IMR-90 (cell line): ENCODE results near the gene SOX30. TPM values are rescaled to one million over a fixed set of nuclear protein-coding genes. Genes with fewer than 3 reads are reported as not detected.

Experiments
- ATAC-seq: fragments of 200-7000 bp; cut with Tn5 transposase; 2 replicates; pipeline ENCODE4 v1.9.1; 2020; ENCODE audit warnings: low read depth, mild to moderate bottlenecking, moderate library complexity
- BruUV-seq: library from RNA; stranded (reverse); fragments of 400-500 nt; replicated peaks from 2 replicates; lab custom pipeline; 2021; lab: Mats Ljungman, UMichigan
- CTCF ChIA-PET: fragments of 300-600 bp; formaldehyde crosslinking; extraction: SDS; loops from one replicate; lab custom pipeline; 2021; ENCODE audit warnings: antibody characterized with exemption; lab: Yijun Ruan, JAX
- POLR2A ChIA-PET: fragments of 300-600 bp; sonication (Branson Sonifier 250); formaldehyde crosslinking; loops from one replicate; lab custom pipeline; 2022; ENCODE audit warnings: antibody characterized with exemption; ENCODE audit not compliant: unreplicated experiment; lab: Charles Lee
- DNase-seq: peaks from one replicate; pipeline ENCODE4 v3.0.0; 2013
- H2AFZ ChIP-seq: replicated peaks from 2 replicates; pipeline ENCODE3; 2013; ENCODE audit warnings: low read length, mild to moderate bottlenecking; ENCODE audit not compliant: poor library complexity
- H2AK5ac ChIP-seq: 2 replicates; pipeline ENCODE4 v1.6.1; 2013; ENCODE audit warnings: low read depth, low read length, inconsistent platforms
- H2AK9ac ChIP-seq: replicated peaks from 2 replicates; pipeline ENCODE3; 2013; ENCODE audit warnings: mild to moderate bottlenecking, low read depth, low read length, moderate library complexity; ENCODE audit not compliant: poor library complexity
- H2BK120ac ChIP-seq: 2 replicates; pipeline ENCODE4 v1.6.1; 2013; ENCODE audit warnings: low read depth, low read length, inconsistent platforms
- H2BK15ac ChIP-seq: 3 replicates; pipeline ENCODE4 v1.6.1; 2013; ENCODE audit warnings: low read depth, low read length, inconsistent platforms
- H2BK20ac ChIP-seq: 2 replicates; pipeline ENCODE4 v1.6.1; 2013; ENCODE audit warnings: low read depth, mild to moderate bottlenecking, inconsistent platforms, low read length, moderate library complexity
- H2BK5ac ChIP-seq: 2 replicates; pipeline ENCODE4 v1.6.1; 2013; ENCODE audit warnings: mild to moderate bottlenecking, low read depth, low read length, inconsistent platforms; ENCODE audit not compliant: poor library complexity, severe bottlenecking
- H3K14ac ChIP-seq: replicated peaks from 2 replicates; pipeline ENCODE4 v1.6.1; 2013; ENCODE audit warnings: low read depth, low read length, inconsistent platforms
- H3K18ac ChIP-seq: 2 replicates; pipeline ENCODE4 v1.6.1; 2013; ENCODE audit warnings: low read depth, low read length, control low read depth
- H3K23ac ChIP-seq: 2 replicates; pipeline ENCODE4 v1.6.1; 2013; ENCODE audit warnings: low read depth, low read length, inconsistent platforms
- H3K27ac ChIP-seq: 2 replicates; pipeline ENCODE4 v1.5.1; 2013; ENCODE audit warnings: mild to moderate bottlenecking, control low read depth, low read length; ENCODE audit not compliant: insufficient read depth
- H3K27me3 ChIP-seq: 2 replicates; pipeline ENCODE4 v1.6.1; 2013; ENCODE audit warnings: low read length; ENCODE audit not compliant: control insufficient read depth, insufficient read depth
- H3K36me3 ChIP-seq: 2 replicates; pipeline ENCODE4 v1.6.1; 2013; ENCODE audit warnings: low read length, mixed read lengths; ENCODE audit not compliant: control insufficient read depth, insufficient read depth
- H3K4ac ChIP-seq: 2 replicates; pipeline ENCODE4 v1.6.1; 2013; ENCODE audit warnings: low read depth, low read length, inconsistent platforms
- H3K4me1 ChIP-seq: 2 replicates; pipeline ENCODE4 v1.6.1; 2013; ENCODE audit warnings: low read length, mixed read lengths; ENCODE audit not compliant: control insufficient read depth, insufficient read depth
- H3K4me2 ChIP-seq: 2 replicates; pipeline ENCODE4 v1.6.1; 2013; ENCODE audit warnings: low read depth, mild to moderate bottlenecking, control low read depth, low read length, moderate library complexity
- H3K4me3 ChIP-seq: 2 replicates; pipeline ENCODE4 v1.5.1; 2013; ENCODE audit warnings: low read depth, mild to moderate bottlenecking, control low read depth, low read length, moderate library complexity; ENCODE audit not compliant: insufficient read depth
- H3K56ac ChIP-seq: 2 replicates; pipeline ENCODE4 v1.6.1; 2013; ENCODE audit warnings: low read length, inconsistent platforms; ENCODE audit not compliant: insufficient read depth; ENCODE audit errors: extremely low read depth
- H3K79me1 ChIP-seq, 2 experiments: 2 replicates each; pipeline ENCODE4 v1.6.1; 2013; ENCODE audit warnings: low read length in 2 of 2, inconsistent platforms in 1 of 2, low read depth in 1 of 2
- H3K9ac ChIP-seq: 2 replicates; pipeline ENCODE4 v1.6.1; 2013; ENCODE audit warnings: low read depth, low read length, control low read depth
- H3K9me1 ChIP-seq: 2 replicates; pipeline ENCODE4 v1.6.1; 2013; ENCODE audit warnings: low read length, inconsistent platforms; ENCODE audit not compliant: insufficient read depth
- H3K9me3 ChIP-seq: 2 replicates; pipeline ENCODE4 v1.6.1; 2013; ENCODE audit warnings: low read length; ENCODE audit not compliant: control insufficient read depth, insufficient read depth
- H4K20me1 ChIP-seq: 2 replicates; pipeline ENCODE4 v1.6.1; 2013; ENCODE audit warnings: low read length, inconsistent platforms; ENCODE audit not compliant: insufficient read depth
- H4K5ac ChIP-seq: 2 replicates; pipeline ENCODE4 v1.6.1; 2013; ENCODE audit warnings: mild to moderate bottlenecking, low read depth, low read length, control low read depth
- H4K8ac ChIP-seq, 2 experiments: 2 replicates each; pipeline ENCODE4 v1.6.1; 2013; ENCODE audit warnings: low read depth in 2 of 2, low read length in 2 of 2, control low read depth in 1 of 2, inconsistent platforms in 1 of 2
- H4K91ac ChIP-seq: 2 replicates; pipeline ENCODE4 v1.6.1; 2013; ENCODE audit warnings: low read depth, low read length, inconsistent platforms; ENCODE audit not compliant: insufficient read depth
- CEBPB ChIP-seq: IDR thresholded peaks from 2 replicates; pipeline ENCODE4 v1.6.1; 2012; ENCODE audit warnings: low read depth, low read length, improper control_type of control experiment
- CHD1 ChIP-seq: IDR thresholded peaks from 2 replicates; pipeline ENCODE4 v1.6.1; 2012; ENCODE audit warnings: low read depth, low read length, improper control_type of control experiment
- MAFK ChIP-seq: IDR thresholded peaks from 2 replicates; pipeline ENCODE4 v1.6.1; 2012; ENCODE audit warnings: low read depth, low read length, improper control_type of control experiment
- RFX5 ChIP-seq: IDR thresholded peaks from 2 replicates; pipeline ENCODE4 v1.8.0; 2012; ENCODE audit warnings: low read depth, mild to moderate bottlenecking, low read length, moderate library complexity
- WGBS, 2 experiments: methylation state at CpG; one replicate each; pipeline versions ENCODE4 v1.1.5 to v1.1.7; 2013; ENCODE audit warnings: missing lambda C conversion rate in 2 of 2; ENCODE audit not compliant: insufficient read length in 1 of 2; ENCODE audit errors: extremely low coverage in 2 of 2; 5-methylcytosine and 5-hydroxymethylcytosine counted together
- dilution Hi-C: fragments of 300-500 bp; cut with HindIII; formaldehyde crosslinking; loops from one replicate; pipeline ENCODE4 v1.14.3; 2018; ENCODE audit warnings: low sequenced_read_pairs; ENCODE audit not compliant: unreplicated experiment
- in situ Hi-C: fragments of 300-500 bp; cut with MboI; formaldehyde crosslinking; loops from 3 replicates; pipeline ENCODE4 v1.14.3; 2019; ENCODE audit warnings: low sequenced_read_pairs, inconsistent platforms, mixed read lengths
- intact Hi-C: fragments of 100-400 bp; cut with micrococcal nuclease; formaldehyde crosslinking; loops from 2 replicates; pipeline ENCODE4 v1.10.0; 2022
- polyA plus RNA-seq, 3 experiments: library from polyadenylated mRNA; depleted of rRNA; stranded (reverse); fragments of >200 nt; gene quantifications; 2 replicates each; pipeline ENCODE4 v1.2.3, GENCODE V29; 2012; ENCODE audit warnings: low replicate concordance in 1 of 3
- total RNA-seq: library from RNA; depleted of rRNA; stranded (reverse); fragments of >200 nt; gene quantifications from 2 replicates; pipeline ENCODE4 v1.2.3, GENCODE V29; 2012
- TF ChIP-seq, protein P1 (sequence below): conservative IDR thresholded peaks from 2 replicates; pipeline ENCODE4 v1.5.1; 2012; ENCODE audit warnings: mild to moderate bottlenecking, low read depth, low read length, improper control_type of control experiment
- TF ChIP-seq, protein P2 (sequence below): fragments of 150-350 bp; IDR thresholded peaks from 2 replicates; pipeline ENCODE4 v1.6.1; 2017; ENCODE audit warnings: mild to moderate bottlenecking, antibody characterized with exemption, low read length, low read depth

SOX30 gene
- total and polyA plus RNA-seq, 2 of the 4 experiments (the other 2 are of a cell fraction), result not detected

DNA sequence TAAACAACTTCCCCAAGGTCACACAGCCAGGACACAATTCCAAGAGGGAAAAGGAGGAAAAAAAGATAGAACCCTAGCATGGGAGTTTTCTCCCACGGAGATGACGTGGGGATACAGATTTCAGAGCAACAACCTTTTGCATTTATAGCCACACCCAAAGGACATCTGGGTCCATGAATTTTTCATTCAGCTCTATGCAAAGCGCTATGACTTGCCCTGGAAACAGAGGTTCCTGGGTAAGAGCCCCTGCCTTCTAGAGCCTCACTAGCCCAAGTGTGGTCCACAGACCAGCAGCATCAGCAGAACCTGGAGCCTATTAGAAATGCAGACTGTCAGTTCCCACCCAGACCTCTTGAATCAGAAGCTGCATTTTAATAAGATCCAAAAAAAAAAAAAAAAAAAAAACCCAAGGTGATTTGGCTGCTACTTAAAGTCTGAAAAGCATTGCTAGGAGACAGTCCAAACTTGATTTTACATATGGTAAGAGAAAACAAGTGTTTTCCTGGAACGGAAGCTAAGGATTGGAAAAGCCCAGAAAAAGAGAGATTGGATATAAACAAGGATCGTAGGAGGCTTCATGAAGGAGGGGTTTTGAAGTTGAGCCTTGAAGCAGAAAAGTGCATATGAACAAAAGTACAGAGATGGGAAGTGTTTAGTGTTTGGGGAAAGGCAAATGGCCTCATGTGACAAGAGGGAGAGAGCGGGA is 59.0 kb downstream of the SOX30 start:
- CTCF ChIA-PET, result no interaction called here
- intact Hi-C loops, result no loop called here

More for the DNA sequence above, 59.0 kb downstream of the SOX30 start:
- POLR2A ChIA-PET, result no interaction called here
- no peak overlapping the region for H3K56ac ChIP-seq
- no peak overlapping the region for H2AK9ac ChIP-seq
- ATAC-seq, result no peak
- H4K8ac ChIP-seq, result no peak overlapping the region
- H3K9me3 ChIP-seq, result no peaks in the 10 kb centered on the region
- no peak overlapping the region for H2AFZ ChIP-seq
- H3K9me1 ChIP-seq, result 0 out of 2 replicates have a peak, but pooled peaks cover 3% of the 10 kb centered on the region
- H3K27me3 ChIP-seq, result no peaks in the 10 kb centered on the region
- TF ChIP-seq, protein P1, sequence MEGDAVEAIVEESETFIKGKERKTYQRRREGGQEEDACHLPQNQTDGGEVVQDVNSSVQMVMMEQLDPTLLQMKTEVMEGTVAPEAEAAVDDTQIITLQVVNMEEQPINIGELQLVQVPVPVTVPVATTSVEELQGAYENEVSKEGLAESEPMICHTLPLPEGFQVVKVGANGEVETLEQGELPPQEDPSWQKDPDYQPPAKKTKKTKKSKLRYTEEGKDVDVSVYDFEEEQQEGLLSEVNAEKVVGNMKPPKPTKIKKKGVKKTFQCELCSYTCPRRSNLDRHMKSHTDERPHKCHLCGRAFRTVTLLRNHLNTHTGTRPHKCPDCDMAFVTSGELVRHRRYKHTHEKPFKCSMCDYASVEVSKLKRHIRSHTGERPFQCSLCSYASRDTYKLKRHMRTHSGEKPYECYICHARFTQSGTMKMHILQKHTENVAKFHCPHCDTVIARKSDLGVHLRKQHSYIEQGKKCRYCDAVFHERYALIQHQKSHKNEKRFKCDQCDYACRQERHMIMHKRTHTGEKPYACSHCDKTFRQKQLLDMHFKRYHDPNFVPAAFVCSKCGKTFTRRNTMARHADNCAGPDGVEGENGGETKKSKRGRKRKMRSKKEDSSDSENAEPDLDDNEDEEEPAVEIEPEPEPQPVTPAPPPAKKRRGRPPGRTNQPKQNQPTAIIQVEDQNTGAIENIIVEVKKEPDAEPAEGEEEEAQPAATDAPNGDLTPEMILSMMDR, result no peak
- TF ChIP-seq, protein P2, sequence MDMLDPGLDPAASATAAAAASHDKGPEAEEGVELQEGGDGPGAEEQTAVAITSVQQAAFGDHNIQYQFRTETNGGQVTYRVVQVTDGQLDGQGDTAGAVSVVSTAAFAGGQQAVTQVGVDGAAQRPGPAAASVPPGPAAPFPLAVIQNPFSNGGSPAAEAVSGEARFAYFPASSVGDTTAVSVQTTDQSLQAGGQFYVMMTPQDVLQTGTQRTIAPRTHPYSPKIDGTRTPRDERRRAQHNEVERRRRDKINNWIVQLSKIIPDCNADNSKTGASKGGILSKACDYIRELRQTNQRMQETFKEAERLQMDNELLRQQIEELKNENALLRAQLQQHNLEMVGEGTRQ, result no peak
- TF ChIP-seq CEBPB (no peak), MAFK (no peak), CHD1 (no peak), RFX5 (no peak)
- H3K36me3 ChIP-seq, result no peaks in the 10 kb centered on the region
- H4K91ac ChIP-seq, result peak overlapping the region; percentile 44; the same call in 1 of the 2 replicates
- WGBS, 2 experiments, result 86% methylated on average over 2 of the region's 6 CpGs; no CpG with 5 or more reads in 1 of the 2 experiments
- no peak for DNase-seq
- no peak overlapping the region for H3K18ac ChIP-seq
- no peak overlapping the region for H2BK20ac ChIP-seq
- H3K27ac ChIP-seq, result no peak overlapping the region
- H2BK120ac ChIP-seq, result no peak overlapping the region; the same call in 1 of the 2 replicates
- H2AK5ac ChIP-seq, result no peak overlapping the region
- H3K9ac ChIP-seq, result no peak overlapping the region
- peaks cover 4% of the 10 kb centered on the region for H3K4me1 ChIP-seq
- no peak overlapping the region for H2BK5ac ChIP-seq
- H3K14ac ChIP-seq, result peak overlapping the region; percentile 33; the same call in 1 of the 2 replicates
- H3K4me2 ChIP-seq, result no peak overlapping the region
- H3K23ac ChIP-seq, result no peak overlapping the region
- H4K20me1 ChIP-seq, result no peaks in the 10 kb centered on the region
- H3K79me1 ChIP-seq, result no peaks in the 10 kb centered on the region
- no peak overlapping the region for H4K5ac ChIP-seq
- H3K4ac ChIP-seq, result peak overlapping the region; percentile 30; the same call in 1 of the 2 replicates
- dilution Hi-C loops (no loop called here), in situ Hi-C loops (no loop called here)
- no peak overlapping the region for H2BK15ac ChIP-seq
- no TSS peak for BruUV-seq
- H3K4me3 ChIP-seq, result no peak overlapping the region
